Mesothelial cell of epicardium (in vitro differentiated cells): ENCODE results near the gene MRPL28. TPM values are rescaled to one million over a fixed set of nuclear protein-coding genes. Genes with fewer than 3 reads are reported as not detected.

ENCODE experiments used
- DNase-seq, 2 experiments: peaks; one replicate each; pipeline ENCODE4 v3.0.0; 2021; ENCODE audit warnings: low spot score in 2 of 2; ENCODE audit not compliant: unreplicated experiment in 2 of 2
- H3K27ac Mint-ChIP-seq: 2 replicates; pipeline ENCODE4 v1.8.0; 2021; ENCODE audit warnings: mixed read lengths
- H3K27me3 Mint-ChIP-seq: 2 replicates; pipeline ENCODE4 v1.8.0; 2021; ENCODE audit warnings: low read depth, mixed read lengths
- H3K36me3 Mint-ChIP-seq: 2 replicates; pipeline ENCODE4 v1.8.0; 2021; ENCODE audit warnings: mixed read lengths
- H3K4me1 Mint-ChIP-seq: 2 replicates; pipeline ENCODE4 v1.8.0; 2021; ENCODE audit warnings: mixed read lengths
- H3K4me3 Mint-ChIP-seq: 2 replicates; pipeline ENCODE4 v1.8.0; 2021; ENCODE audit warnings: mild to moderate bottlenecking, moderate library complexity, mixed read lengths
- H3K9me3 Mint-ChIP-seq: 2 replicates; pipeline ENCODE4 v1.8.0; 2021; ENCODE audit warnings: mixed read lengths
- CTCF ChIP-seq: fragments of 200-600 bp; sonication (generic); IDR thresholded peaks from one replicate; pipeline ENCODE4 v1.5.0; 2021; ENCODE audit warnings: antibody characterized with exemption; ENCODE audit not compliant: unreplicated experiment
- total RNA-seq: library from RNA; stranded (reverse); gene quantifications from 3 replicates; pipeline ENCODE4 v1.2.1, GENCODE V29; 2021

MRPL28 gene
- total RNA-seq, 1 donor from 2014 or later = 75.3 TPM

GRCh38 chr16:383326-384051 lies 13.2 kb upstream of the MRPL28 start:
- no peak for TF ChIP-seq CTCF
- Mint-ChIP-seq H3K4me3 (peak overlapping the region; percentile 84), H3K9me3 (no peaks in the 10 kb centered on the region), H3K27me3 (no peaks in the 10 kb centered on the region), H3K36me3 (no peaks in the 10 kb centered on the region), H3K27ac (peak overlapping the region; percentile 91), H3K4me1 (peaks cover 43% of the 10 kb centered on the region)
- peak in 1 of 2 experiments; percentile 19 for DNase-seq

- TF ChIP-seq CTCF = no peak
- peak in 1 of 2 experiments; percentile 47 for DNase-seq
- Mint-ChIP-seq H3K4me3 (peak within 1 kb of the TSS; percentile 84), H3K27me3 (no peaks in the 10 kb centered on the region), H3K4me1 (peaks cover 33% of the 10 kb centered on the region), H3K27ac (peak within 1 kb of the TSS; percentile 84), H3K9me3 (no peaks in the 10 kb centered on the region), H3K36me3 (no peaks in the 10 kb centered on the region)
These were observed 11.7 kb upstream of the MRPL28 start, which contains the start of gene PGAP6 for GRCh38 chr16:381789-382717. PGAP6 (minus strand) TSS chr16:381978; CDS start chr16:381821, 157 bp downstream.

- H3K36me3 Mint-ChIP-seq = no peaks in the 10 kb centered on the region
- H3K4me3 Mint-ChIP-seq = peak overlapping the region; percentile 71
- peak in 1 of 2 experiments; percentile 31 for DNase-seq
- no peaks in the 10 kb centered on the region for H3K9me3 Mint-ChIP-seq
- H3K4me1 Mint-ChIP-seq = peaks cover 27% of the 10 kb centered on the region
- peak overlapping the region; percentile 25 for H3K27ac Mint-ChIP-seq
- no peak for TF ChIP-seq CTCF
- no peaks in the 10 kb centered on the region for H3K27me3 Mint-ChIP-seq
These were observed 10.9 kb upstream of the MRPL28 start for GRCh38 chr16:381012-381788.

- DNase-seq = no peak
- peak overlapping the region; percentile 71 for H3K4me3 Mint-ChIP-seq
- peak overlapping the region; percentile 25 for H3K27ac Mint-ChIP-seq
- H3K27me3 Mint-ChIP-seq = no peaks in the 10 kb centered on the region
- H3K36me3 Mint-ChIP-seq = no peaks in the 10 kb centered on the region
- H3K9me3 Mint-ChIP-seq = no peaks in the 10 kb centered on the region
- TF ChIP-seq CTCF = no peak
- peaks cover 26% of the 10 kb centered on the region for H3K4me1 Mint-ChIP-seq
These were observed 10.3 kb upstream of the MRPL28 start for GRCh38 chr16:380762-381011.

- DNase-seq = no peak
- H3K4me1 Mint-ChIP-seq = peaks cover 26% of the 10 kb centered on the region
- H3K36me3 Mint-ChIP-seq = no peaks in the 10 kb centered on the region
- no peaks in the 10 kb centered on the region for H3K9me3 Mint-ChIP-seq
- H3K4me3 Mint-ChIP-seq = peak overlapping the region; percentile 71
- no peak overlapping the region for H3K27ac Mint-ChIP-seq
- no peak for TF ChIP-seq CTCF
- H3K27me3 Mint-ChIP-seq = no peaks in the 10 kb centered on the region
These were observed 9.8 kb upstream of the MRPL28 start for GRCh38 chr16:379961-380761.
